Right ventricle myocardium inferior (tissue), 1 donor: ENCODE data around the gene CNR2. TPM values are rescaled to one million over a fixed set of nuclear protein-coding genes. Genes with fewer than 3 reads are reported as not detected.
"Not testable (repeated sequence)": the region's sequence is repeated elsewhere in the genome, so short reads cannot be mapped to it uniquely, and the experiment has no call there.

Experiments used
- ATAC-seq: fragments of 200-7000 bp; cut with Tn5 transposase; one replicate; pipeline ENCODE4 v1.9.1; 2020; ENCODE audit warnings: mild to moderate bottlenecking, moderate library complexity
- DNase-seq: peaks from one replicate; pipeline ENCODE4 v3.0.0; 2021; ENCODE audit errors: missing footprints
- intact Hi-C: fragments of 100-400 bp; cut with DNase I; formaldehyde crosslinking; loops from one replicate; pipeline ENCODE4 v1.11.0; 2022
- total RNA-seq: library from RNA; stranded (reverse); fragmentation: NEBNext Ultra II Directional; extraction: Animal tissue kit (Norgen Biotek cat#: 25700); gene quantifications from one replicate; pipeline ENCODE4 v1.2.1, GENCODE V29; 2021
- donor health status: DM: no; HTN: yes; CAD: no; lungs with severe emphysema.

Gene CNR2
- total RNA-seq, 1 donor from 2014 or later, result not detected

DNA sequence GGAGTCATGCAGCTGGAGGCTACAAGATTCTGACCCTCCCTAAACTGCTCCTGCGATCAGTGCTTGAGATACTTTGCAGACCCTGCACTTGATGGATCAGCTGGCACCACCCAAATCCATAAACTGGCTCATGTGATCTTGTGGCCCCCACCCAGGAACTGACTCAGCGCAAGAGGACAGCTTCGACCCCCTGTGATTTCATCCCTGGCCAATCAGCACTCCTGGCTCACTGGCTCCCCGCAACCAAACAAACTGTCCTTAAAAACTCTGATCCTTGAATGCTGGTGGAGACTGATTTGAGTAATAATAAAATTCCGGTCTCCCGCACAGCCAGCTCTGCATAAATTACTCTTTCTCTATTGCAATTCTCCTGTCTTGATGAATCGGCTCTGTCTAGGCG is 13.1 kb downstream of the CNR2 start:
- ATAC-seq, intact Hi-C loops, DNase-seq: not testable (repeated sequence)

DNA sequence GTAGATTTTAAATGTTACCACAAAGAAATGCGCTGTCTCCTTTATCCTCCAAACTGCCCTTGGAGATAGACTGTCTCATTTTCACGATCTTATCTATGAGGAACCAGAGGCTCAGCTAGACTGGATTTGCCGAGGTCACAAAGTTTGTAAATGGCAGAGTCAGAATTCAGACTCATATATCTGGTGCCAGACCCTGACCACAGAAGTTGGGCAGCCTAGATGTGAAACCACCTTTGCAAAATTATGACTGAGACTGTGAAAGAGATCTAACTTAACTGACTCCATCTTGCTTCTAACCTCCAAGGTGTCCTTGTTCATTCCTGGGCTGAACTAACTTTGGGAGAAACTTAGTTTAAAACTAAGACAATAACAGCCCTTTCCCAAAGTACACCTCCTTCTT is 14.1 kb downstream of the CNR2 start:
- DNase-seq (no peak), ATAC-seq (no peak)
- intact Hi-C loops, result no loop called here

- intact Hi-C loops, result no loop called here
- no peak for DNase-seq
- ATAC-seq, result no peak
Observed at GRCh38 chr1:23897083-23897482, 16.1 kb downstream of the CNR2 start.

GRCh38 chr1:23896491-23896890 is 16.7 kb downstream of the CNR2 start:
- intact Hi-C loops, result no loop called here
- DNase-seq (no peak), ATAC-seq (no peak)

GRCh38 chr1:23895993-23896392 is 17.2 kb downstream of the CNR2 start:
- intact Hi-C loops, result no loop called here
- no peak for ATAC-seq
- no peak for DNase-seq

- intact Hi-C loops, result no loop called here
- ATAC-seq (no peak), DNase-seq (no peak)
Observed at GRCh38 chr1:23895082-23895481, 18.1 kb downstream of the CNR2 start.

DNA sequence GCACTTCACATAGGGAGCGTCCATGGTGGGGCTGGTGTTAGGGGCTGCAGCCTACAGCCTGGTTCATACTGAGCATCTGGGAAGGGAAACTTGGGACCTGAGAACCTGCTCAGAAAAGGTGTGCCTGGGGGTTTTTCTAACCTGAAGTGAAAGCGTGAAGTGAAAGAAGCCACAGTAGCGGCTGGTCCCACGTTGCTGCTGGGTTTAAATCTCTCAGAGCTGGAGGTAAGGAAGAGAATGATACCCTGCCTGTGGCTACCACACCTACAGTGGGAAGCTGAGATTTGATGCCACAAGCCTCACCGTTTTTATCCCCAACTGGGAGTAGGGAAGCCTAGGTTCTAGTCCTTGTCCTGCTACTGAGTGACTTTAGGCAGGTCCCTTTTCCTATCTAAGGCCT is 24.1 kb downstream of the CNR2 start:
- no peak for ATAC-seq

DNA sequence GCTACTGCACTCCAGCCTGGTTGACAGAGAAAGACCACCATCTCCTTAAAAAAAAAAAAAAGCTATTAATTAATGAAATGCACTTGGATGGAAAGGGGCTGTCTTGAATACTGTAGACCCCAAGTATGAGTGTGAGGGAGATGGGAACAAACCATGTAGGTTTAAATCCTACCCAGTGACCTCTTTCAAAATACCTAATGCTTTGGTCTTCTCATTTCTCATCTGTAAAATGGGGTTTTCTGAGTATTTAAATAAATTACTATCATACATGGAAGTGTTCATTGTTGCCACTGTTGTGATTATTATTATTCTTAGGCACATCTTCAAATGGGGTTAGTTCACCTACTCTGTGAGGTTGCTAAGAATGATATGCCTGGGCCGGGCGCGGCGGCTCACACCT is 27.9 kb downstream of the CNR2 start:
- intact Hi-C loops, result no loop called here
- no peak for ATAC-seq
- no peak for DNase-seq

More for the DNA sequence above, 24.1 kb downstream of the CNR2 start:
- DNase-seq, result no peak
- intact Hi-C loops, result no loop called here

- intact Hi-C loops, result no loop called here
- DNase-seq (no peak), ATAC-seq (no peak)
Observed at GRCh38 chr1:23882746-23883145, 30.4 kb downstream of the CNR2 start.

DNA sequence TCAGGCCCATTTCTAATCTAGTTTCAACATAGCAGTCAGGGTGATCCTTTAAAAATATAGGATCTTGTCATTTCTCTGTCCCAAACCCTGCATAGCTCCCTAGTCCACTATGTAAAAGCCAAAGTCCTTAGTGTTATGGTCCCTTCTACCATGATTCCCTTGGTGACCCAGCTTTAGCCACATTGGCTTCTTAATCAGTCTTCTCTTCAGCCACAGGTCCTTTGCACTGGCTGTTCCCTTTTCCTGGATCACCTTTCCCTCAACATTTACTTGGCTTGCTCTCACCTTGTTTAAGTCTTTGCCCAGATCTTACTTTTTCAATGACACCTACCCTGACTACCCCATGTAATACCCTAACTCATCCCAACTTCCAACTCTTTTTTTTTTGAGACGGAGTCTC is 33.4 kb downstream of the CNR2 start:
- intact Hi-C loops, result no loop called here
- DNase-seq (no peak), ATAC-seq (no peak)

DNA sequence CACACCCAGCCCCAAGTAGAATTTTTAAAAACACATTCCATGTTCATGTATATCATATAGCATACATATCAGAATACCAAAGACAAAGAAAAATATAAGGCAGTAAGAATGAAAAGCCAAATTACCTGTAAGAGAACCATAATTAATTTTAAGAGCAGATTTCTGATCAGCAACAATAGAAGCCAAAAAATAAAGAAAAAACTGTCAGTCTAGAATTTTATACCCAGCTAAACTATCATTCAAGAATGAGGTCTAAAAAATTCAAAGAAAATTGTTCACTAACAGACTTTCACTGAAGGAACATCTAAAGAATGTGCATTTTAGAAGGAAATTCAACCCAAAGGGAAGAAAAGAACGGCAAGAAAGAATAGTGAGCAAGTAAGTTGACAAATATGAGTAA is 34.5 kb downstream of the CNR2 start:
- ATAC-seq (no peak), DNase-seq (no peak)
- intact Hi-C loops, result no loop called here

DNA sequence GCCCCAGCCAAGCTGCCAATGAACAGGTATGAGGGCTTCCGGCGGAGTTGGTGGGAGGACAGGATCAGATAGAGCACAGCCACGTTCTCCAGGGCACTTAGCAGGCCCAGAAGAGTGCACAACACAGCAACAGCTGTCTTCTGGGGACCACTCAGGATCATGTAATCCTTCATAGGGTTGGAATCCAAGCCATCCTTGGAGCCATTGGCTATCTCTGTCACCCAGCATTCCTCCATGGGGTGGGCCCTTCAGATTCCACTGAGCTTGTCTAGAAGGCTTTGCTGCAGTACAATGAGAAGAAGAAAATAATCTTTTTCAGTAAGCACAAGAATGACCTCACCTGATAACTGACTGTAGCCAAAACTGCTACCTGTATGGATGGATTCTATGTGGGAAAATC is 37.8 kb downstream of the CNR2 start:
- DNase-seq, result no peak
- no peak for ATAC-seq
- intact Hi-C loops, result no loop called here

DNA sequence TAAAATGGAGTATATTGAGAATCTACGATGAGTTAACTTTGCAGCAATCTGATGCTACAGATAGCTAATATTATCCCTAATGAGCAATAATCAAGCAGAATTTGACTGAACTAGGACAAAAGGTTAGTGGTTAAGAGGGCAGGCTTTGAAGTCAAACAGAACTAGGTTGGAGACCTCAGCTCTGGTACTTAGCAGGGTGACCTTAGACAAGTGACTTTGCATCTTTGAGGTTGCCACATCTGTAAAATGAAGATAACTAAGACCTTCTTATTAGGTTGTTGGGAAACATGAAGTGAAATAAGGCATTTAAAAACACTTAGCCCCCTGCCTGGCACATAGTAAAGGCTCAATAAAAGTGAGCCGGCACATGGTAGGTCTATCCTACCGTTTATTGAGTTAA is 40.7 kb downstream of the CNR2 start:
- intact Hi-C loops, result no loop called here
- ATAC-seq, result no peak
- no peak for DNase-seq

DNA sequence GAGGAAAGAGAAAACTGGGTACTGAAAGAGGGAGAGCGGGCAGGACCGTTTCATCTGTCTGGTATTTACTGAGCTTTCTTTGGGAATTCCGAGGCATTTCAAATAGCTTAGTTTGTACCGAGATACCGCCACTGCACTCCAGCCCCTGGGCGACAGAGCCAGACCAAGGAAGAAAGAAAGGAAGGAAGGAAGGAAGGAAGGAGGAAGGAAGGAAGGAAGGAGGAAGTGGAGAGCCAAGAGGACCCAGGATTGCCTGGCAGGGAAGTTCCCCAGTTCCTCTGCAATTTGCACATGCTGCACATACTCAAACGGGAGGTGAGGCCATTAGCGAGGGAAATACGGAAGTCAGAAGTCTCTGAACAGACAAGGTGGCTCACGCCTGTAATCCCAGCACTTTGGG is 44.1 kb downstream of the CNR2 start:
- no peak for ATAC-seq
- DNase-seq, result no peak
- intact Hi-C loops, result loop anchor here (2.0 to 5.0 kb wide), 3 partner anchors 42 to 96 kb away; partner anchors contain the start of genes GALE and HMGCL

DNA sequence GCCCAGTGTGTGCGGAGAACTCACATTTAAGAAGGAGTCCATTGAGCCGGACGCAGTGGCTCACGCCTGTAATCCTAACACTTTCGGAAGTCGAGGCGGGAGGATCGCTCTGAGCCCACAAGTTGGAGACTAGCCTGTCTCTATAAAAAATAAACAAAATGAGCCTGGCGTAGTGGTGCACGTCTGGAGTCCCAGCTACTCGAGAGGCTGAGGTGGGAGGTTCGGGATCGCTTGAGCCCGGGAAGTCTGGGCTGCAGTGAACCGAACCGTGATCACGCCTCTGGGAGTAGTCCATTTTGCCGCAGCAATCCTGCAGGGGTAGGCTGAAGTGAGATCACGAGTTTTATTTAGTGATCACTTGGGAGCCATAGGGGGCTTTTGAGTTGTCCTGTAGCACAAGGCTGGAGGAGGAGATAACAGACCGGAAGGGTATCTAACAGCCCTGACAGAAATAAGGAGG is 44.6 kb downstream of the CNR2 start:
- DNase-seq (no peak), ATAC-seq (peak; percentile 21)
- intact Hi-C loops, result loop anchor here (2.0 to 5.0 kb wide), 3 partner anchors 41 to 96 kb away; partner anchors contain the start of genes GALE and HMGCL

DNA sequence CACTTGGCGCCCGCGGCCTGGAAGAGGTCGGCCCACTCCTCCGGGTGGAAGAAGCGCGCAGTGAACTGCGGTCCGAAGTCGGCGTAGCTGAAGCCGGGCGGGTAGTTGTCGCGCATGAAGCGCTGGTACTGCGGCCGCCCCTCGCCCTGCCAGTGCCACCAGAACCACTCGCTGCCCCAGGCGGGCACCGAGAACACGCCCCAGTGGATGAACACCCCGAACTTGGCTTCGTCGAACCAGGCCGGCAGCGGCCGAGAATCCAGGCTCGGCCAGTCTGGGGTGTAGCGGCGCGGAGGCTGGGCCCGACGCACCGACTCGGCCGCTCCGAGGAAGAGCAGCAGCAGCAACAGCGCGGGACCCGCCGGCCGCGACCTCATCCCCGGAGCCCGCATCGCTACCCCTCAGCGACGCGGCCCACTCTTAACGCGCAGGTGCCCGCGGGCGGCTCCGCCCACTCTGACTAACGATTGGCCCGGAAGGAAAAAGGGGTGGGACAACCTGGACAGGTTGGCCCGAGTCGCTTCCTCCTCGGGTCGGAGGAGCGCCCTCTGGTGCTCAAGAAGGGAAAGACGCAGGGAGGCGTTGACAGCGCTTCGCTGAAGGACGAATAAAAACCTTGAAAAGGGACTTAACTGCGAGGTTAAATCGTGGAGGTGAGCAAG is 45.1 kb downstream of the CNR2 start, which contains the start of gene FUCA1:
FUCA1 (minus strand) TSS at position 396 of the 662 bp plus-strand sequence; CDS start at position 392, 4 bp downstream.
- DNase-seq, result peak; percentile 96
- intact Hi-C loops, result loop anchor here (2.0 to 5.0 kb wide), 3 partner anchors 41 to 95 kb away; partner anchors contain the start of genes GALE and HMGCL
- peak; percentile 97 for ATAC-seq

DNA sequence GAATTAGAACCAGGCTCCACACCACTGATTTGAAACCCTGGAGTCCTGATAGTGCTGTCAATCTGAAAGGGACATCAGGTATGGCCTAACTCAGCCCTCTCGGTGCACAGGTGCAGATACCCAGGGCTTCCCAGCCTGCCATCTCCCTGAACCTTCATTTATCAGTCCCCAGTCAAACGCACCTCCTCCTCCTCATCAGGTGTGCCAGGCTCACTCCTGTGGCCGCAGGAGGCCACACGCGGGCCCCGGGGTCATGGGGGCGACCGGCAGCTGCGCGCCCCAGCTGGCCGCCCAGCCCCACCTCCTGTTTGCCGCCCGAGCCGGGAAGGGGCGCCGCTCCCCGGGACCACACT is 45.6 kb downstream of the CNR2 start:
- ATAC-seq (no peak), DNase-seq (no peak)
- intact Hi-C loops, result loop anchor here (5.0 kb wide), 2 partner anchors 40 to 65 kb away; partner anchors contain the start of genes GALE and HMGCL

GRCh38 chr1:23865543-23865930 is 47.6 kb downstream of the CNR2 start:
- intact Hi-C loops, result loop anchor here (5.0 kb wide), 2 partner anchors 38 to 63 kb away; partner anchors contain the start of genes GALE and HMGCL
- peak; percentile 7 for ATAC-seq

DNA sequence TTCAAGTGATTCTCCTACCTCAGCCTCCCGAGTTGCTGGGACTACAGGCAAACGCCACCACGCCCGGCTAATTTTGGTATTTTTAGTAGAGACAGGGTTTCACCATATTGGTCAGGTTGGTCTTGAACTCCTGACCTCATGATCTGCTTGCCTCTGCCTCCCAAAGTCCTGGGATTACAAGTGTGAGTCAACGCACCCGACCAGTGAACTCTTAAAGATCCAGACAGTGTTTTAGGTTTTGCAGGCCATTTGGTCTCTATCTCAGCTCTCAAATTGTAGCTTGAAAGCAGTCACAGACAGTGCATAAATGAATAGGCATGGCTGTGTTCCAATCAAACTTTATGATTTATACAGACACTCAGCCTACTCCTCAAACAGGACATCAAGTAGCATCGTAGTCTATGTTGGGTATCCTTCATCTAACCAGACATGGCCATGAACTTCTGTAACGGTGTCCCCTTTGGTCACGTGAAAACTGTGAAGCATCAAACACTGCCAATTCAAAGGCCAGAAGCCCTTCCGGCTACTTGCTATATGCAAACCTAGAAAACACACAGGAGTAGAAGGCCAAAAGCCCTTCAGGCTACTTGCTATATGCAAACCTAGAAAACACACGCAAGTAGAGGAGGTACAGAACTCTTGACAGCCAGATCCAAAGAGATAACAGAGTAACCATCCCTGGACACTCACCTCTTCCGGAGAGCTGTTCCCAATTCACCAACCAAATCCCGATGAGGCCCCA is 48.2 kb downstream of the CNR2 start:
- DNase-seq, result no peak
- intact Hi-C loops, result loop anchor here (5.0 kb wide), 2 partner anchors 38 to 63 kb away; partner anchors contain the start of genes GALE and HMGCL
- no peak for ATAC-seq

More at GRCh38 chr1:23865543-23865930, 47.6 kb downstream of the CNR2 start:
- no peak for DNase-seq

- DNase-seq (no peak), ATAC-seq (no peak)
- intact Hi-C loops, result no loop called here
Observed at GRCh38 chr1:23862640-23863039, 50.5 kb downstream of the CNR2 start.
